GM12878 (cell line): ENCODE results near the gene SF3B2. TPM values are rescaled to one million over a fixed set of nuclear protein-coding genes. Genes with fewer than 3 reads are reported as not detected.
"Not testable (repeated sequence)": the region's sequence is repeated elsewhere in the genome, so short reads cannot be mapped to it uniquely, and the experiment has no call there.

Experiments used
- ATAC-seq: fragments of 200-7000 bp; cut with Tn5 transposase; 3 replicates; pipeline ENCODE4 v1.9.1; 2020; ENCODE audit warnings: mild to moderate bottlenecking, moderate library complexity
- BruUV-seq: library from RNA; stranded (reverse); fragments of 400-500 nt; replicated peaks from 2 replicates; lab custom pipeline; 2021; lab: Mats Ljungman, UMichigan
- CTCF ChIA-PET: fragments of 300-600 bp; sonication (Branson Sonifier 250); formaldehyde crosslinking; extraction: SDS; loops from one replicate; lab custom pipeline; 2021; ENCODE audit warnings: inconsistent platforms; lab: Yijun Ruan, JAX
- POLR2A ChIA-PET: fragments of 350-600 bp; formaldehyde crosslinking; extraction: SDS; loops from one replicate; lab custom pipeline; 2021; ENCODE audit warnings: inconsistent platforms; lab: Charles Lee
- RAD21 ChIA-PET: fragments of 300-600 bp; sonication (Branson Sonifier 250); formaldehyde crosslinking; loops from one replicate; lab custom pipeline; 2023; ENCODE audit warnings: antibody characterized with exemption; ENCODE audit not compliant: unreplicated experiment; lab: Charles Lee
- SMC1A ChIA-PET: fragments of 300-600 bp; sonication (Branson Sonifier 250); formaldehyde crosslinking; loops from one replicate; lab custom pipeline; 2023; ENCODE audit not compliant: unreplicated experiment, uncharacterized antibody; lab: Charles Lee
- DNase-seq: peaks from one replicate; pipeline ENCODE4 v3.0.0-alpha.2; 2011; ENCODE audit warnings: low read depth, low spot score
- FAIRE-seq: peaks from 3 replicates; lab custom pipeline; 2011; peaks lifted over from hg19 to GRCh38; lab: Jason Lieb, UNC
- H2AFZ ChIP-seq: 2 replicates; pipeline ENCODE4 v1.6.0; 2011; ENCODE audit warnings: low read depth, low read length, control low read depth; ENCODE audit not compliant: control insufficient read depth
- H3K27ac ChIP-seq: 2 replicates; pipeline ENCODE4 v1.5.1; 2011; ENCODE audit warnings: control low read depth; ENCODE audit not compliant: control insufficient read depth, insufficient read depth
- H3K27me3 ChIP-seq, 2 experiments: replicated peaks in 1 of 2; 2 replicates each; pipeline versions ENCODE4 v1.6.0 to v1.6.1; 2011; ENCODE audit warnings: low read length in 1 of 2; ENCODE audit not compliant: control insufficient read depth in 2 of 2, insufficient read depth in 2 of 2
- H3K36me3 ChIP-seq, 2 experiments: 2 replicates each; pipeline ENCODE4 v1.5.1; 2011; ENCODE audit warnings: low read length in 1 of 2; ENCODE audit not compliant: control insufficient read depth in 2 of 2, insufficient read depth in 2 of 2
- H3K4me1 ChIP-seq: 2 replicates; pipeline ENCODE4 v1.6.1; 2011; ENCODE audit warnings: mild to moderate bottlenecking, low read length, moderate library complexity, mixed read lengths; ENCODE audit not compliant: control insufficient read depth, insufficient read depth
- H3K4me2 ChIP-seq: 2 replicates; pipeline ENCODE4 v1.6.0; 2011; ENCODE audit warnings: control low read depth; ENCODE audit not compliant: control insufficient read depth, insufficient read depth
- H3K4me3 ChIP-seq: fragments of 200-600 bp; sonication (generic); 2 replicates; pipeline ENCODE4 v1.5.1; 2016
- H3K79me2 ChIP-seq: 2 replicates; pipeline ENCODE4 v1.6.0; 2011; ENCODE audit warnings: low read length; ENCODE audit not compliant: control insufficient read depth, insufficient read depth
- H3K9ac ChIP-seq: 2 replicates; pipeline ENCODE4 v1.8.0; 2011; ENCODE audit warnings: low read length, control low read depth, mixed read lengths; ENCODE audit not compliant: control insufficient read depth, insufficient read depth
- H3K9me3 ChIP-seq: replicated peaks from 3 replicates; pipeline ENCODE4 v1.5.1; 2011; ENCODE audit warnings: mild to moderate bottlenecking, low read length; ENCODE audit not compliant: control insufficient read depth, insufficient read depth
- H4K20me1 ChIP-seq: 2 replicates; pipeline ENCODE4 v1.6.0; 2011; ENCODE audit not compliant: control insufficient read depth, insufficient read depth
- HDAC6 ChIP-seq: fragments of 200-600 bp; sonication (generic); IDR thresholded peaks from one replicate; pipeline ENCODE4 v1.8.0; 2017; ENCODE audit warnings: antibody characterized with exemption; ENCODE audit not compliant: unreplicated experiment
- MTA3 ChIP-seq: IDR thresholded peaks from 2 replicates; pipeline ENCODE4 v1.6.1; 2012; ENCODE audit warnings: low read length, inconsistent platforms, borderline replicate concordance
- NFYB ChIP-seq: IDR thresholded peaks from 2 replicates; pipeline ENCODE4 v1.6.1; 2011; ENCODE audit warnings: low read depth, mild to moderate bottlenecking, low read length, improper control_type of control experiment, moderate library complexity; ENCODE audit not compliant: insufficient read depth
- SRF ChIP-seq, 2 experiments: IDR thresholded peaks; 2 replicates each; pipeline ENCODE4 v1.6.1; 2011; ENCODE audit warnings: low read depth in 2 of 2, low read length in 2 of 2, mild to moderate bottlenecking in 1 of 2, moderate library complexity in 1 of 2
- SUPT20H ChIP-seq: IDR thresholded peaks from 2 replicates; pipeline ENCODE4 v1.6.1; 2011; ENCODE audit warnings: low read depth, mild to moderate bottlenecking, low read length, moderate library complexity, borderline replicate concordance; ENCODE audit not compliant: control insufficient read depth
- TBL1XR1 ChIP-seq: IDR thresholded peaks from 2 replicates; pipeline ENCODE4 v1.6.1; 2012; ENCODE audit warnings: low read depth, low read length, improper control_type of control experiment
- WGBS: methylation state at CpG from one replicate; pipeline ENCODE4 v1.1.6; 2016; ENCODE audit warnings: low lambda C conversion rate; ENCODE audit not compliant: insufficient replicate concordance, insufficient coverage; ENCODE audit errors: missing lambda C conversion rate; 5-methylcytosine and 5-hydroxymethylcytosine counted together
- in situ Hi-C: fragments of 300-500 bp; cut with MboI; formaldehyde crosslinking; loops from 9 replicates; pipeline ENCODE4 v1.14.3; 2018; ENCODE audit warnings: mixed read lengths
- intact Hi-C: fragments of 100-400 bp; cut with micrococcal nuclease; formaldehyde crosslinking; loops from one replicate; pipeline ENCODE4 v1.14.2; 2022; ENCODE audit not compliant: unreplicated experiment
- polyA plus RNA-seq, 11 experiments: library from polyadenylated mRNA; depleted of rRNA in 4 of 11; unstranded in 6 of 11; stranded (reverse) in 5 of 11; fragments of >200 nt; fragmentation: Nextera tagmentation in 4 of 11; fragmentation: Illumina TruSeq in 1 of 11; extraction: Ambion mirVana in 4 of 11; extraction: Trizol in 1 of 11; gene quantifications; 1 replicate in 1 of 11; 2 replicates in 10 of 11; pipeline versions ENCODE4 v1.2.1 to v1.2.3, GENCODE V29; 2011 to 2016; ENCODE audit warnings: inconsistent platforms in 2 of 11, missing spikeins in 2 of 11, low read depth in 1 of 11
- total RNA-seq, 4 experiments: library from RNA; depleted of rRNA in 3 of 4; stranded (reverse); fragments of >200 nt in 3 of 4; fragmentation: Illumina TruSeq in 1 of 4; extraction: Trizol in 1 of 4; gene quantifications; 2 replicates each; pipeline versions ENCODE4 v1.2.1 to v1.2.3, GENCODE V29; 2013 to 2021
- TF ChIP-seq, protein P1 (sequence below): fragments of 450-650 bp; formaldehyde crosslinking; IDR thresholded peaks from 2 replicates; pipeline ENCODE4 v1.4.0; 2022; ENCODE audit warnings: mild to moderate bottlenecking, moderate library complexity
- TF ChIP-seq, protein P2 (sequence below): fragments of 450-650 bp; IDR thresholded peaks from 2 replicates; pipeline ENCODE4 v1.6.1; 2016; ENCODE audit warnings: mild to moderate bottlenecking

SF3B2 gene
- total and polyA plus RNA-seq, 10 of the 15 experiments (the other 5 are each of a cell fraction or from before 2014, with no cell fraction given): 56.3 to 245 (median 144) TPM

DNA sequence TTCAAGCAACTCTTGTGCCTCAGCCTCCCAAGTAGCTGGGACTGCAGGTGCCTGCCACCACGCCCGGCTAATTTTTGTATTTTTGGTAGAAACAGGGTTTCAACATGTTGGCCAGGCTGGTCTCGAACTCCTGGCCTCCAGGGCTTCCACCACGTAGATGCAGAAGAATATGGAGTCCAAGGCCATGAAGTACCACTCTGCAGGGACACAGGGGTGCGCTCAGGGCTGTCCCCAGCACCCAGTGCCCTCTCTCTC is 29.1 kb upstream of the SF3B2 start:
- ATAC-seq, H3K9ac ChIP-seq: not testable (repeated sequence)

DNA sequence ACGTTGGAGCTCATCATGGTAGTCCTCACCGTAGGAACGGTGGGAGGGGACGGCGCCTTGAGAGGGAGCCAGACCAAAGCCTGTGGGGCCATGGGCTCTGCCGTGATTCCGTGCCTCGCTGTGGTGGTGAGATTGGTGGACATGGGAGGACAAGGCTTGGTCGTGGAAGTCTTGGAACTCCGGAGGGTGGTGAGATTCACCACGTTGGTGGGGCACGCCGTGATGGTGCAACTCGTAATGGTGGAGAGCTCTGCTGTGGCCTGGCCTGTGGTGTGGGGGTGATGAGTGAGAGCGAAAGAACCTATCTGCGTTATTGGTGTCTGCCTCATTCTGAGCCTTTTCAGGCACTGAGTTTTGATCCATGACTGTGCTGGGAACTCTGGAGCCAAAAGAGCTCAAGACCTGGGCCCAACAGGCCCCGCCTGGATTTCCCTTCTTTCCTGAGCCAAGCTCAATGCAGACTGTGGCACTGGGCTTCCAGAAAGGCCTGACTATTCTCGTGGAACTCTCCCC is 26.1 kb upstream of the SF3B2 start, which contains the start of gene CATSPER1:
Gene CATSPER1 (minus strand): TSS at position 463 of the 513 bp plus-strand sequence. CDS start 100 bp downstream, at position 363.
- no peaks in the 10 kb centered on the region for H3K36me3 ChIP-seq
- no peaks in the 10 kb centered on the region for H4K20me1 ChIP-seq
- FAIRE-seq (no peak), ATAC-seq (no peak), DNase-seq (no peak)
- no peak within 1 kb of the TSS for H3K9ac ChIP-seq
- H3K27ac ChIP-seq: no peak within 1 kb of the TSS
- H3K9me3 ChIP-seq: no peaks in the 10 kb centered on the region
- ChIA-PET SMC1A (interaction anchor here (1.8 kb wide), 1 partner anchor 18 kb away, joined by 6 read pairs; no protein-coding TSS in a partner anchor), POLR2A (no interaction called here), CTCF (interaction anchor here (0.6 to 6.6 kb wide), 7 partner anchors 20 to 675 kb away, joined by 3 to 43 read pairs (median 4); no protein-coding TSS in a partner anchor), RAD21 (no interaction called here)
- no peak within 1 kb of the TSS for H2AFZ ChIP-seq
- in situ Hi-C loops (no loop called here), intact Hi-C loops (no loop called here)
- BruUV-seq: no TSS peak
- H3K4me2 ChIP-seq: no peak within 1 kb of the TSS
- no peaks in the 10 kb centered on the region for H3K4me1 ChIP-seq
- H3K27me3 ChIP-seq: 0 out of 4 replicates have a peak, but pooled peaks cover 0 to 3% of the 10 kb centered on the region in 2 experiments
- no peaks in the 10 kb centered on the region for H3K79me2 ChIP-seq
- H3K4me3 ChIP-seq: no peak within 1 kb of the TSS
- WGBS: 62% methylated on average over 18 of the region's 18 CpGs
- TF ChIP-seq SRF (IDR thresholded peaks at IDR 0.05; ENCODE audit: low read depth in 2 of 2, low read length in 2 of 2) (no peak), SUPT20H (no peak), TBL1XR1 (no peak), NFYB (no peak), HDAC6 (no peak), MTA3 (no peak)
- TF ChIP-seq, protein P1, sequence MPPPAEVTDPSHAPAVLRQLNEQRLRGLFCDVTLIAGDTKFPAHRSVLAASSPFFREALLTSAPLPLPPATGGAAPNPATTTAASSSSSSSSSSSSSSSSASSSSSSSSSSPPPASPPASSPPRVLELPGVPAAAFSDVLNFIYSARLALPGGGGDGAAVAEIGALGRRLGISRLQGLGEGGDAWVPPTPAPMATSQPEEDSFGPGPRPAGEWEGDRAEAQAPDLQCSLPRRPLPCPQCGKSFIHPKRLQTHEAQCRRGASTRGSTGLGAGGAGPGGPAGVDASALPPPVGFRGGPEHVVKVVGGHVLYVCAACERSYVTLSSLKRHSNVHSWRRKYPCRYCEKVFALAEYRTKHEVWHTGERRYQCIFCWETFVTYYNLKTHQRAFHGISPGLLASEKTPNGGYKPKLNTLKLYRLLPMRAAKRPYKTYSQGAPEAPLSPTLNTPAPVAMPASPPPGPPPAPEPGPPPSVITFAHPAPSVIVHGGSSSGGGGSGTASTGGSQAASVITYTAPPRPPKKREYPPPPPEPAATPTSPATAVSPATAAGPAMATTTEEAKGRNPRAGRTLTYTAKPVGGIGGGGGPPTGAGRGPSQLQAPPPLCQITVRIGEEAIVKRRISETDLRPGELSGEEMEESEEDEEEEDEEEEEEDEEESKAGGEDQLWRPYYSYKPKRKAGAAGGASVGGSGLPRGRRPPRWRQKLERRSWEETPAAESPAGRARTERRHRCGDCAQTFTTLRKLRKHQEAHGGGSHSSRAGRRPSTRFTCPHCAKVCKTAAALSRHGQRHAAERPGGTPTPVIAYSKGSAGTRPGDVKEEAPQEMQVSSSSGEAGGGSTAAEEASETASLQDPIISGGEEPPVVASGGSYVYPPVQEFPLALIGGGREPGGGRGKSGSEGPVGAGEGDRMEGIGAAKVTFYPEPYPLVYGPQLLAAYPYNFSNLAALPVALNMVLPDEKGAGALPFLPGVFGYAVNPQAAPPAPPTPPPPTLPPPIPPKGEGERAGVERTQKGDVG (CRISPR knock-in tag): no peak
- TF ChIP-seq, protein P2, sequence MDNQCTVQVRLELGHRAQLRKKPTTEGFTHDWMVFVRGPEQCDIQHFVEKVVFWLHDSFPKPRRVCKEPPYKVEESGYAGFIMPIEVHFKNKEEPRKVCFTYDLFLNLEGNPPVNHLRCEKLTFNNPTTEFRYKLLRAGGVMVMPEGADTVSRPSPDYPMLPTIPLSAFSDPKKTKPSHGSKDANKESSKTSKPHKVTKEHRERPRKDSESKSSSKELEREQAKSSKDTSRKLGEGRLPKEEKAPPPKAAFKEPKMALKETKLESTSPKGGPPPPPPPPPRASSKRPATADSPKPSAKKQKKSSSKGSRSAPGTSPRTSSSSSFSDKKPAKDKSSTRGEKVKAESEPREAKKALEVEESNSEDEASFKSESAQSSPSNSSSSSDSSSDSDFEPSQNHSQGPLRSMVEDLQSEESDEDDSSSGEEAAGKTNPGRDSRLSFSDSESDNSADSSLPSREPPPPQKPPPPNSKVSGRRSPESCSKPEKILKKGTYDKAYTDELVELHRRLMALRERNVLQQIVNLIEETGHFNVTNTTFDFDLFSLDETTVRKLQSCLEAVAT: no peak

More for the DNA sequence above, 29.1 kb upstream of the SF3B2 start:
- H3K9me3 ChIP-seq, H2AFZ ChIP-seq, H3K4me1 ChIP-seq, intact Hi-C loops, FAIRE-seq, H3K27me3 ChIP-seq, BruUV-seq, H3K4me3 ChIP-seq, in situ Hi-C loops, H4K20me1 ChIP-seq, H3K4me2 ChIP-seq, H3K36me3 ChIP-seq, H3K79me2 ChIP-seq, DNase-seq, H3K27ac ChIP-seq: not testable (repeated sequence)
- ChIA-PET POLR2A (interaction anchor here (0.6 to 0.7 kb wide), 2 partner anchors 30 to 514 kb away, joined by 4 to 6 read pairs; no protein-coding TSS in a partner anchor), SMC1A (interaction anchor here (0.9 to 1.9 kb wide), 4 partner anchors 21 to 245 kb away, joined by 3 to 10 read pairs (median 4); no protein-coding TSS in a partner anchor), RAD21 (interaction anchor here (1.3 to 1.5 kb wide), 2 partner anchors 22 to 113 kb away, joined by 4 read pairs; no protein-coding TSS in a partner anchor), CTCF (interaction anchor here (1.1 to 2.8 kb wide), 18 partner anchors 13 to 317 kb away, joined by 3 to 31 read pairs (median 6); partner anchors contain the start of genes BANF1, CCDC85B, EIF1AD and FIBP)
- 14% methylated on average over 5 of the region's 5 CpGs for WGBS
